NCI-H1436 treated with DMSO at 0.1 percent for 48 hours (cell line): Measurements from ENCODE around the gene SELENOM.
A peak's percentile ranks its signal among the peaks of the same experiment; 100 is the strongest.

Source experiments
- DNase-seq: peaks from one replicate; lab custom pipeline; 2025; lab: John Stamatoyannopoulos, UW

Gene SELENOM

GRCh38 chr22:31107178-31107893 is at the start of gene SELENOM:
Gene SELENOM, minus strand, starts transcription at chr22:31107568. Its CDS starts 63 bp downstream, at chr22:31107505.
- peak; percentile 78 for DNase-seq

DNA sequence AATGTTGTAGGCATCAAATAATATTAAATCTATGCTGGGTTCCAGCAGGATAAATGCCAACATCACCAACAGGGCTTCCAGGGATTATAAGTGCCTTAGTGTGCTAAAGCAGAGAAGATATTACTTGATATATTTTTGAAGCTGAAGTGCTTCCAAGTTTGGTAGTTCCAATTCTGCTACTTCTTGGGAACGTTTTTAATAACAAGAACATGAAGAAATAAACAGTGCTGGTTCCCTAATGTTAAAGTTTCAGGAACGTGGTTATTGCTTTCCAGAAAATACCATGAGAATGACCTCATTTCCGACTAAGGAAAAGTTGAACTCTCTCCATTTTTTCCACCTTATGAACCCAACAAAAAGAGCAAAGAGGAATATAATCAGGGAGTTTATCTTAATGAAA is 48.1 kb upstream of the SELENOM start:
- DNase-seq, result no peak

- DNase-seq, result no peak
These were observed 47.6 kb upstream of the SELENOM start for GRCh38 chr22:31154975-31155374.

DNA sequence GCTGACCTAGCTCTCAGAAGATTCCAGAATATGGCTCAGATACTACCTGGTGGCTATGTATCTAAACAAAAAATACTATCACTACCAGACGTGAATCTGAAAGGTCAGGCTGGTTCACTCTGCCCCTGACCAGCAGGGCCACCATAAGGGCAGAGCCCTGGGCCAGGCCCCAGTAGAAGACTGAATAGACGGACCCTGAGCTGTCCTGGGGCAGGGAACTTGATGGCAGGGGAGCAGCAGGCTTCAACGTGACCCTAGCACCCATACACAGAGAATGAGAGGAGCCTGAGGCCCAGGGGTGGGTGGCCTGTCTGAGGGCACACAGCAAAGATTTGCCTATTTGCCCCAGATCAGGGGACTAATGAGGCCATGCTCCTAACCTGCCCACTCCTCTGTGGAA is 46.0 kb upstream of the SELENOM start:
- no peak for DNase-seq

GRCh38 chr22:31151872-31152271 is 44.5 kb upstream of the SELENOM start:
- no peak for DNase-seq

GRCh38 chr22:31150615-31151014 is 43.2 kb upstream of the SELENOM start:
- no peak for DNase-seq

DNA sequence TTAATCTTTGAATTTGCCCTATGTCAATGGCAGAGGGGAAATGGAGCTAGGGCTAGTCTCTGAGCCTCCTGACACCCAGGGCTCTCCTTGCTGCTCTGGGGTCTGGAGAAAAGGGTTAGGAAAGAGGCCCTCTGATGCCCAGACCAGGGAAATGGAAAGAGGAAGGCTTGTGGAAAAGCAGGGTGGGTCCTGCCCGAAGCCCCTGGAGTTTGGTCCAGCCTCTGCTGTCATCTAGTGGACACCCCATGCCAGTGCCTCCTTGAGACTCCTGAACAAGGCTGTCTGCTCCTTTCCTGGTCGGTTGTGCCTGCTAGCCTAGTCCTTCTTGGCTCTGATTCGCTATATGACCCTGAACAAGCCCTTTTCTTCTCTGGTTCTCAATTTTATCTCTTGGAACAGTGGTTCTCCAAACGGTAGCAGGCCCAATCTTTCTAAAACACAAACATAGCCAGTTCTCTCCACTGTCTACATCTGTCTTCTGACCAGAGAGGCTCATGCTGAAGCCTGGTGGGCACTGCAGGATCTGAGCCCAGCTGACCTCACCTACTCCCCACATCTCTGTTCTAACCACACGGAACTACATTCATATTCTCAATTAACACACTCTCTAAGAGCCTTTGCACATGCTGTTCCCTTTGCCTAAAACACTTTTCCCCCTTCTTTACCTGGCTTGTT is 41.7 kb upstream of the SELENOM start:
- peak; percentile 30 for DNase-seq

GRCh38 chr22:31148488-31148887 is 41.1 kb upstream of the SELENOM start:
- no peak for DNase-seq

DNA sequence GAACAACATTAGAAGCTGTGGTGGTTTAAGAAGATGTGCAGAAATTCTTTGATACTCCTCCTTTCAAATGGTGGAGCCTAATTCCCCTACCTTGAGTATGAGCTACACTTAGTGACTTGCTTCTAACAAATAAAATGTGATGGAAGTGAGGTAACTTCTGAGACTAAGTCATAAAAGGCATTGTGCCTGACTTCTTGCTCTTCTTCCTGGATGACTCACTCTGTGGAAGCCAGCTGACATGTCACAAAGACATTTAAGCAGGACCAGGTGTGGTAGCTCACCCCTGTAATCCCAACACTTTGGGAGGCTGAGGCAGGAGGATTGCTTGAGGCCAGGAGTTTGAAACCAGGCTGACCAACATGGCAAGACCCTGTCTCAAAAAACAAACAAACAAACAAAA is 36.9 kb upstream of the SELENOM start:
- no peak for DNase-seq

- no peak for DNase-seq
These were observed 36.2 kb upstream of the SELENOM start for GRCh38 chr22:31143537-31143936.

DNA sequence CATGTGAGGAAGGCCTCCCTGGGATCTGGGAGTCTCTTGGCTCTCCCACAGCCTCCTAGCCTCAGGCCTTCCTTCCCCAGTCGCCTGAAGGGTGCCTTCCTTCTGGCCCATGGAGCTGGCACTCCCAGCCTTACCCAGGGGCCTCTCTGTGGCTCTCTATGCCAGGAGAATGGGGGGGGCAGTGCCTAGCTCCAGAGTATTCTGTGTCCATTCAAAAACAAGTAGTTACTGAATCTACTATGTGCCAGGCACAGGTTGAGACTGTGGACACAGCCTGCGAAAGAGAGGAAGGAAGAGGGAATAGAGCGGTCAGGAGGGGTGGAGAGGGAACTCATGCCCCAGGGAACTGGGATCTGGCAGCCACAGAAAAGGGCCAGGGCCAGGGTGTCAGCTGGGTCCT is 35.7 kb upstream of the SELENOM start:
- no peak for DNase-seq

DNA sequence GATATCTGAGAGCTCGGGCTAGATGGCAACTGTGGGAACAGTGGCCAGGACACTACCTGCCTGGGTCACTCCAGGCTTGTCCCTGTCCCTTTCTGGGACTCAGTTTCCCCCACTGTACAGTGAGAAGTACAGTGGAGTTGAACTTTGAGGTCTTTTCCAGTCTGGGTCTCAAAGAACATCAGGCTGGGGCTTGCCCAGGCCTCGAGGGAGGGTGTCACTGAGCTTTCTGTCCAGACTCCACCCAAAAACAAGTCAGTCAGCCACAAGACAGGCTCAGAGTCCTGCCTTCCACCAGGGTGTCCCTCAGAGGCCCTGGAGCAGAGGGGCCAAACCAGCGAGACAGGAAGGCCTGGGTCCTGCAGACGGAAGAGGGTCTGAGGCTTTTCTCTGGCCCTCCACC is 34.9 kb upstream of the SELENOM start:
- no peak for DNase-seq

DNA sequence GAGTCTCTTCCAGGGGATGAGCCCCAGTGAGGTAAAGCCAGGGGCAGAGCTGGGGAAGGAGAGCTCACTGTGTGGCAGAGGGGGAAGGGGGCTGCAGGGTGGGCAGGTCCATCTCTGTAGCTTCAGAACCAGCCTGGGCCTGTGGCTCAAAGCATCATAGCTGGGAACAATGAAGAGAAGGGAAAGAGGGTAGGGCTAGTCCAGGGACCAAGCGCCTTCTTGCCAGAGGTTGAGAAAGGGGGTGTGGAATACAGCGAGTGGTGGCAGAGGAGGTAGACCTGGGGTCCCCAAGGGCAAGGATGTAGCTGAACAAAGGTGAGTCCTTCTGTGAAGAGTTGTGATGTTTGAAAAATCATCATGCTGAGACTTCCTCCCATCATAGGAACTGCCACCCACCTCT is 34.2 kb upstream of the SELENOM start:
- DNase-seq, result no peak

DNA sequence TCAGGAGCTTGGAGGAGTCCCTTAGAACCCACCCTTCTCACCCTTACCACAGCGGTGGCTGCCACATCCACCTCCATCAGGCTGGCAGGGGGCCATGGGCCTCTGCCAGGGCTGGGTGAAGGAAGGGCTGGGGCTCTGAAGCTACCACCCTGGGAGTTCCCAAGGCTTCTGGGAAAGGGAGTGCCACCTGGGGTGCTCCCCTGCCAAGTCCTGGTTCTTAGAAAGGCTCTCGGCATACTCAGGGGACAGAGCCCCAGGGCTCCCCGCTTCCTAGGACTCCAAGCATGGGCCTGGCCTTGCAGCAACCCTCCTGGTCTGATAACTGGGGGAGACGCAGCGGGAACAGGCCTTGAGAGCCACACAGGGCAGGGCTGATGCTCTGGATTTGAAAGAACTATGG is 33.4 kb upstream of the SELENOM start:
- no peak for DNase-seq

- peak; percentile 93 for DNase-seq
These were observed 32.7 kb upstream of the SELENOM start, which contains the start of gene PLA2G3 for GRCh38 chr22:31139866-31140716. Gene PLA2G3, minus strand, starts transcription at chr22:31140508. Its CDS starts 154 bp downstream, at chr22:31140354.

- no peak for DNase-seq
These were observed 31.7 kb upstream of the SELENOM start for GRCh38 chr22:31139066-31139465.

- no peak for DNase-seq
These were observed 30.8 kb upstream of the SELENOM start for GRCh38 chr22:31138126-31138525.

DNA sequence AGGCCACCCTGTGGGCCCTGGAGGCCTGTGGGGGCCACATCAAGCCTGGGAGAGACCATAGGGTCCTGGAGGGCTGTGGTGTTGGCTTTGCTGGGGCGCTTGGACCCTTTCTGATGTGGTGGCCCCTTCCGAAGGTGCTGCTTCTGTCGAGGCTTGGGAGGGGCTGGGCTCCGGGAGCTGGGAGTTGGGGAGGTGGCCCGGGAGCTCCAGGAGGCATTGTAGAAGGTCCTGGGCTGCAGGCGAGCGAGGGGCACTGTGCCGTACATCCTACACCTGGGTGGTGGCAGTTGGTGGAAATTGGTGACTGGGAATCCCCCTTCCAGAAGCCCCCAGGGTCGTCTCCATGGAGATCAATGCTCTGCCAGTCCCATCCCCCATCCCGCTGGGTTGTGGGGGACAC is 30.4 kb upstream of the SELENOM start:
- DNase-seq, result no peak

DNA sequence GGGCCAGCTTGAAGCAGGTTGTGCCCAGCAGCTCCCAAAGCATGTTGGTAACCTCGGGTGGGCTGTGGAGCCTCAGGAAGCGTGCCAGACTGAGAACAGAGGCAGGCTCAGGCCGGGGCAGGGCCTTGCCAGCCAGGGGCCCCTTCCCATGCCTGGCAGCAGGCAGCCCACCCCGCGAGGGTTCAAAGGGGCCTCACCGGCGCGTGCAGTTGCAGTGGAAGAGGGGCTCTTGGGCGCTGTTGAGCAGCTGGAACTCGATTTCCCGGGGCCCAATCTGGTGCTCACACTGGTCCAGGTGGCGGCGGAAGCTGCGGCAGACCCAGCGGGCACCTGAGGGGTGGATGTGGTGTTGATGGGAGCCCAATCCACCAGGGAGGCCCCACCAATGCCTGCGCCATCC is 29.3 kb upstream of the SELENOM start:
- no peak for DNase-seq

DNA sequence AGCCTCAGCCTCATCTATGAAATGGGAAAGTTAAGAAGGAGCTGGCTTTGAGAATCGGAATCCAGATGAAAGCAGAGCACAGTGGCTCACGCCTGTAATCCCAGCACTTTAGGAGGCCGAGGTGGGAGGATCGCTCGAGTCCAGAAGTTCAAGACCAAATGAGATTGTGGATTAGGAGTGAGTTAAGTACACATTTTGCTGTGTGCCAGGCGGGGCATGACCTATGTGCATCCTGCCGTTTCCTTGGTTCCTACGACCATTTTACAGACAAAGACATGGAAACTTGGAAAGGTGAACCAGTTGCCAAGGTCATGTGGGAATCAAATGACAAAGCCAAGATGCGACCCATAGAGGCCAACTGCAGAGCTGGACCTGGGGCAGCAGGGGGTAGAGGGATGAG is 28.8 kb upstream of the SELENOM start:
- no peak for DNase-seq

DNA sequence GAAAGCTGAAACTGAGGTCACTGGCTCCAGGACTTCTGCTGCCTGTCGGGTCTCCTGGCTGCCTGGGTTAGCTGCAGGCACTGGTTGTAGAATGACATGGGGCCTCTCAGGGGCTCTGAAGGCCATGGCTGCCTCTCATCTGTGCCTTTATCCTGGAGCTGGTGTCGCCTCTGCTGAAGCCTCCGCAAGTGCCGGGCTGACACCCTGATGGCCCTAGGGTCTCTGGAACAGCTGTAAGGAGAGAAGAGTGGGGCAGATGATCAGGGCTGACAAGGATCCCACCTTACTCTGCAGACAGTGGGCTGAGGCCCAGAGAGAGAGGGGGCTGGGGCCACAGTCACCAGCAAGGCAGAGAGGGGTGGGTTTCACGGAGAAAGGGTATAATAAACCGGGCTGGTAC is 28.3 kb upstream of the SELENOM start:
- DNase-seq, result no peak

DNA sequence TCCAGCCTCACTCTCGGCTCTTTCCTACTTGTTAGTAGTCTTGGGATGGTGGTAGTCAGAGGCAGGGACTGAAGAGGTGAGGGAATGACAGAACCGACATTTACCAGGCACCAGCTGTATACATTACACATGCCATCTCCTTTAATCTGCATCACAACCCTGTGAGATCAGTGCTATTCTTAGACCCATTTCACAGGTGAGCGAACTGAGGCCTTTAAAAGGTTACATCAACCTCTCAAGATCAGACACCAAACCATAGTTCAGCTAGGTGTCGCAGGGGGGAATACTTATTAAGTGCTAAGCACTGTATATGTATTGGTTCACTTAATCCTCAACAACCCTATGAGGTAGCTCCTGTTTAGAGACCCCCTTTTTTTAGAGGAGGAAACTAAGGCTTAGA is 27.3 kb upstream of the SELENOM start:
- DNase-seq, result no peak

DNA sequence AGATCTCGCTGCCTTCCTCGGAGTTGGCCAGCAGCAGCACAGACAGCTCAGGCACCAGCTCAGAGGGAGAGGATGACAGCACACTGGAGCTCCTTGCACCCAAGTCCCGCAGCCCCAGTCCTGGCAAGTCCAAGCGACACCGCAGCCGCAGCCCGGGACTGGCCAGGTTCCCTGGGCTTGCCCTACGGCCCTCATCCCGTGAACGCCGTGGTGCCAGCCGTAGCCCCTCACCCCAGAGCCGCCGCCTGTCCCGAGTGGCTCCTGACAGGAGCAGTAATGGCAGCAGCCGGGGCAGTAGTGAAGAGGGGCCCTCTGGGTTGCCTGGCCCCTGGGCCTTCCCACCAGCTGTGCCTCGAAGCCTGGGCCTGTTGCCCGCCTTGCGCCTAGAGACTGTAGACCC is 26.5 kb upstream of the SELENOM start:
- no peak for DNase-seq
